ENCODE data around the gene ETS1.

GRCh38 chr11:128568166-128568778, 19.1 kb downstream of the ETS1 start:
- TF ChIP-seq EZH2 (IDR thresholded peaks at IDR 0.05; ENCODE audit: borderline replicate concordance, low read length) (no peak), CTCF (conservative IDR thresholded peaks at IDR 0.05 in 1 of 2, IDR thresholded peaks at IDR 0.05 in 1 of 2; ENCODE audit: extremely low read depth in 1 of 2, insufficient read depth in 1 of 2, low read depth in 1 of 2, low read length in 2 of 2) (no peak)

Data from mammary epithelial cell (primary cell).